Kidney tubule cell (primary cell): Measurements from ENCODE around the gene TNRC18.

Source experiments
- DNase-seq: peaks from one replicate; pipeline ENCODE4 v3.0.0-alpha.2; 2018; ENCODE audit warnings: low spot score

TNRC18 gene

GRCh38 chr7:5451391-5451790 lies 27.8 kb upstream of the TNRC18 start:
- no peak for DNase-seq

GRCh38 chr7:5450549-5451327 lies 27.1 kb upstream of the TNRC18 start:
- DNase-seq = peak; percentile 28

- no peak for DNase-seq
These were observed 24.9 kb upstream of the TNRC18 start for GRCh38 chr7:5448378-5449037.

GRCh38 chr7:5445981-5446594 lies 22.5 kb upstream of the TNRC18 start:
- no peak for DNase-seq

GRCh38 chr7:5443678-5444077 lies 20.0 kb upstream of the TNRC18 start:
- DNase-seq = no peak

- DNase-seq = no peak
These were observed 19.2 kb upstream of the TNRC18 start for GRCh38 chr7:5442757-5443305.

GRCh38 chr7:5441840-5442503 lies 18.3 kb upstream of the TNRC18 start:
- no peak for DNase-seq

- no peak for DNase-seq
These were observed 16.2 kb upstream of the TNRC18 start for GRCh38 chr7:5439572-5440496.

- no peak for DNase-seq
These were observed 15.6 kb upstream of the TNRC18 start for GRCh38 chr7:5439209-5439571.

- no peak for DNase-seq
These were observed 14.4 kb upstream of the TNRC18 start for GRCh38 chr7:5437987-5438386.

GRCh38 chr7:5437348-5437892 lies 13.8 kb upstream of the TNRC18 start:
- no peak for DNase-seq

GRCh38 chr7:5436003-5436678 lies 12.5 kb upstream of the TNRC18 start:
- no peak for DNase-seq

GRCh38 chr7:5435291-5436002 lies 11.8 kb upstream of the TNRC18 start:
- no peak for DNase-seq

GRCh38 chr7:5433181-5433580 lies 9.5 kb upstream of the TNRC18 start:
- no peak for DNase-seq

GRCh38 chr7:5432691-5433090 lies 9.1 kb upstream of the TNRC18 start:
- no peak for DNase-seq

GRCh38 chr7:5431560-5432015 lies 8.0 kb upstream of the TNRC18 start:
- DNase-seq = no peak

GRCh38 chr7:5430612-5430947 lies 6.9 kb upstream of the TNRC18 start:
- DNase-seq = no peak

GRCh38 chr7:5429857-5430611 lies 6.4 kb upstream of the TNRC18 start:
- peak; percentile 68 for DNase-seq

- peak; percentile 53 for DNase-seq
These were observed 5.7 kb upstream of the TNRC18 start for GRCh38 chr7:5429253-5429856.
